GM04503 (cell line): Measurements from ENCODE around the gene DAG1.
A peak's percentile ranks its signal among the peaks of the same experiment; 100 is the strongest.
"Not testable (repeated sequence)": the region's sequence is repeated elsewhere in the genome, so short reads cannot be mapped to it uniquely, and the experiment has no call there.

ENCODE experiments used
- DNase-seq: peaks from one replicate; pipeline ENCODE4 v3.0.0-alpha.2; 2012; ENCODE audit warnings: low read depth

The DAG1 gene

DNA sequence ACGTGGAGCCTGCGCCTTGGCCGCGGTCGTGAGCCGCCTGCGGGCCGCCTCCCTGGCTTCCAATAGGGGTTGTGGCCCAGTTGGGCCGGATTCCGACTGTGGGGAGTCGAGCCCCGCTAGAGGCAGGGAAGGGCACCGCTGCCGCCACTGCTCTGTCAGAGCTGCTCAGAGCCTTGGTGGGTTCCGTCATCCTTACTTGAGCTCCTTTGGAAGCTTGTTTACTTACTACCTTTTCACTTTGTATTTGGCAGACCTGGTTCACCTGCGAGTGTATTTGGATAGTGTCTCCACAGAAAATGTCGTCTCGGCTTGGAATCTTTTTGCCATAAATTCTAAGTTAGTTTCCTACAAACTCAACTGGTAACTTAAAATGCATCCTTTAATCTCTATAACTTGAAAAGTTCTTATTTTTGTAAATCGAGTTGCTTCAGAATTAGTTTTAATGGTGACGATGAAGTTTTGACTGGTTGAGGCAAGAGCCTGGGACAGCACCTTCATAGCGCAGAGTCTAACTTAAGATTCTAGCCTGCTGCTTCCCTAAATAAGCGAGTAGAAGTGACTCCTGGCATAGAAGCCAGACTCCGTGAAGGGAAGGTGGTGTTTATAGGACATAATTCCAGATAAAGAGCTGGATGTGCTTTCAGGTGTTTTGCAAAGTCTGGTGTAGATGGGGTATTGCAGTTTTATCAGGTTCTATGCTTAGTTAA, 800 bp downstream of the DAG1 start:
- DNase-seq, result no peak

DNA sequence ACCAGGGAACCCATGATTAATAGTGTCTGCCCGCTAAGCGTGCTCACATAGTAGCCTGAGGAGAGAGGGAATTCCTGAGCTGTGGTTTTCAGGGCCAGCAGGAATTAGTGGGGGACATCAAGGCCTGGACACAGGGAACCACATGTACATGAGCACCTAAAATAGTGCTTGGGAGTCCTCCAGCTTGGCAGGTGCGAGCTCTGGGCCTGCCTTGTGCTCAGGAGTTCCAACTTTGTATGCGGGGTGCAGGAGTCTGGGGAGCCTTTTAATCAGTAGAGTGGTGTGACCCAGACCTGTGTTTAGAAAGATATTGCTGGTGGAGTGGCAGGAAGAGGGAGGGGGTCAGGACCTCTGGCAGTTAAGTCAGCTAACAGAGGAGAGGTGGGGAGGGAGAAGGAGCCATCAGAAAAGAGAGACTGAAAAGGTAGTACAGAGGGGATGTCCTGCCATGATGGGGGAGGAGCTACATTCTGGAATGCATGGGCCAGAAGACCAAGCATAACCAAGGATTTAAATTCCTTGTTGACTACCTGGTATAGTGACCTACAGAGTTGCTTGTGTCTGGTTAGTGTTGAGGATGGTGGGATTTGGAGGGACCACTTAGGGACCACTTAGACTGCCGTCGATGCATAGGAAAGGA, 1.9 kb downstream of the DAG1 start:
- no peak for DNase-seq

DNA sequence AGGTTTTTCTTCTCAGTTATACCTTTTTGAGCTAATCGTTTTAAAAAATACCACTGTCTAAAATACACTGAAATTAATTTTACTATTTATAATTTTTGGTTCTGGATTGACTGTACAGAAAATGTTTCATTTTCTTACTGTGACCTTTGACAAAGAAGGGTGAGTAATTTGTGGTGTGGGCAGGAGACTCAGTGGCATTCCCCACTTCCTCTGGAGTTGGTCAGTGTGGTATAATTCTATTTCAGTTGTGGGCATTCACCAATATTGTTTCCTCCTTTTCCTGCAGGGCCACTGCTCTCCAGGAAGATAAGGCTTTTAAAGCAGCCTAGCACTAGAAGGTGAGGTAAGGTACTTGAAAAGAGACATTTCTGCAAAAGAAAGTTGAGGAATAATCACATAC, 6.5 kb downstream of the DAG1 start:
- DNase-seq, result no peak

- no peak for DNase-seq
These were observed 12.7 kb downstream of the DAG1 start for GRCh38 chr3:49482766-49483165.

DNA sequence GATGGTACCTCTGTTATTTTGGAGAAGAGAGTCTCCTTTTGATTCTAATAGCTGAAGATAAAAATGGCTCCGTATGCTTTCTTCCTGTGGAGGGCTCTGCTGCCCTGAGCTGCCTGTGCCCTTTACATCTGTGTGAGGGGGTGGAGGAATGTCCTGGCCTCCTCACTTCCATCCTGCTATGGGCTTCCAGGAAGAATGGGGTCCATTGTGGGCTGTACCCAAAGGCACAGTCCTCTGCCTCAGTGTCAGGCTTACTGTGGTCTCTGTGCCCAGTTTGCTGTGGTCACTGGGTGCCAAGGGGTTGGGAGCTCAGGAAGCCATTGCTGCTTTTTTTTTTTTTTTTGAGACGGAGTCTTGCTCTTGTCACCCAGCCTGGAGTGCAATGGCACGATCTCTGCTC, 14.4 kb downstream of the DAG1 start:
- DNase-seq, result no peak

DNA sequence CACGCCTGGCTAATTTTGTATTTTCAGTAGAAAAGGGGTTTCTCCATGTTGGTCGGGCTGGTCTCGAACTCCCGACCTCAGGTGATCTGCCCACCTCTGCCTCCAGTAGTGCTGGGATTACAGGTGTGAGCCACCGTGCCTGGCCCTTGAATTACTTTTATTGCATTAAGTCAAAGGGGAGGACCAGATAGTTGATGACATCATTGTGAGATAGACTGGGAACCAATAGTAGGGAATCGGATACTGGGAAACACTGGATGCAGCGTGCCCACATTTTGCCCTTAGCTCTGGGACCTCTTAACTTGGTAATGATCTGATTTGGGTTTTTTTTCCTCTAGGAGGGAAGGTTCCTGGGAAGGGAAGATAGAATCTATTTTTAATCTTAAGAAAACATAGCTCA, 19.2 kb downstream of the DAG1 start:
- no peak for DNase-seq

- DNase-seq, result no peak
These were observed 22.9 kb downstream of the DAG1 start for GRCh38 chr3:49492969-49493368.

GRCh38 chr3:49493901-49494300, 23.8 kb downstream of the DAG1 start:
- DNase-seq, result no peak

DNA sequence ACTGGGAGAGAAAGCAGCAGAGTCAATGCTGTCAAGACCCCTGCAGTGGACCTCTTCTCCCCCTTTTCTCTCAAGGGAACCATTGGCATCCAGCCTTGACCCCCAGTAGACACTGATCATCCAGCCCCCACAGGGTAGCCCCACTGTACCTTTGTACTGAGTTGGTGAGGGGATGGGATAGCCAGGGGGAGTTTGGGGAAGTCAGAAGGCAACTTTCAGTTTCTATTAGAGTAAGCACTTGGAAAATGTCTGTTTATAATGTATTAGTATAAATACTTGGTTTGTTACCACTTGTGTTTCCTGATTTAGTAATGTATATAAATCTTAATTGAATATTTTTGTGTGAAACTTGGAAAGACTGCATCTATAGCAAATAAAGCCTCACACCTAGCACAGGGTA, 25.0 kb downstream of the DAG1 start:
- DNase-seq, result no peak

GRCh38 chr3:49496845-49497244, 26.8 kb downstream of the DAG1 start:
- DNase-seq, result not testable (repeated sequence)

DNA sequence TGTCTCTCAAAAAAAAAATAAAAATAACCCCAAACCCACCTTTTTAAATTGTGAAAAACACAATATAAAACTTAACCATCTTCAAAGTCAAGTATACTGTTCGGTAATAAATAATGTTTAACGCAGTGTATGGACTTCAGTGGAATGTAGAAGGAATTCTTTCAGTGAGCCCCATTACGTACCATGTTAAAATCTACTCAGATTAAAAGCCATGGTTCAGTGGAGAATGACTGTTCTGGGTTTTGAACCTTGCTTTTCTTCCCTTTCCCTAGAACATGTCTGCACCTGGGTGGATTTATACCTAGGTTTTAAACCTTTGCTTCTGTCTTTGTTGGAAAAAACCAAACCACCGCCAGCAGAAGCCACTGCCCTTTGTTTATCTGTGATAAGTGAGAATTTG, 27.5 kb downstream of the DAG1 start:
- DNase-seq, result no peak

DNA sequence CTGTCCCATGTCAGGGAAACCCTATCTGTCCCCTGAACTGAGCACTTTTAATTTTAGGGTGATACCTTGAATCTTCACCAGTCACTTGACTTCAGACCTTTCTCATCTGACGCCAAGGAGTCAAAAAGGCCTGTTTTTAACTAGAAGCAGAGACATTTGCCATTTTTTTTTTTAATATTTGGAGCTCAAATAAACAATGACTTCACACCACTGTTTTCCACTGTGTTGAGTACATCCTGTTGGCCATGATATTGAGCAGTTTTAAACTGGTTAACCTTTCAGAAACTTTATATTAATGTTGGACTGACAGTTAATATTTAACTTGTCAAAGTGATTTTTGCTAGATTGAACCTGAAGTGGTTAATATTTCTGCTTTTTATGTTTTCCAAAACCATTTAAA, 28.2 kb downstream of the DAG1 start:
- DNase-seq, result no peak

- DNase-seq, result no peak
These were observed 28.6 kb downstream of the DAG1 start for GRCh38 chr3:49498648-49499047.

GRCh38 chr3:49500205-49500731, 30.2 kb downstream of the DAG1 start:
- DNase-seq, result no peak

DNA sequence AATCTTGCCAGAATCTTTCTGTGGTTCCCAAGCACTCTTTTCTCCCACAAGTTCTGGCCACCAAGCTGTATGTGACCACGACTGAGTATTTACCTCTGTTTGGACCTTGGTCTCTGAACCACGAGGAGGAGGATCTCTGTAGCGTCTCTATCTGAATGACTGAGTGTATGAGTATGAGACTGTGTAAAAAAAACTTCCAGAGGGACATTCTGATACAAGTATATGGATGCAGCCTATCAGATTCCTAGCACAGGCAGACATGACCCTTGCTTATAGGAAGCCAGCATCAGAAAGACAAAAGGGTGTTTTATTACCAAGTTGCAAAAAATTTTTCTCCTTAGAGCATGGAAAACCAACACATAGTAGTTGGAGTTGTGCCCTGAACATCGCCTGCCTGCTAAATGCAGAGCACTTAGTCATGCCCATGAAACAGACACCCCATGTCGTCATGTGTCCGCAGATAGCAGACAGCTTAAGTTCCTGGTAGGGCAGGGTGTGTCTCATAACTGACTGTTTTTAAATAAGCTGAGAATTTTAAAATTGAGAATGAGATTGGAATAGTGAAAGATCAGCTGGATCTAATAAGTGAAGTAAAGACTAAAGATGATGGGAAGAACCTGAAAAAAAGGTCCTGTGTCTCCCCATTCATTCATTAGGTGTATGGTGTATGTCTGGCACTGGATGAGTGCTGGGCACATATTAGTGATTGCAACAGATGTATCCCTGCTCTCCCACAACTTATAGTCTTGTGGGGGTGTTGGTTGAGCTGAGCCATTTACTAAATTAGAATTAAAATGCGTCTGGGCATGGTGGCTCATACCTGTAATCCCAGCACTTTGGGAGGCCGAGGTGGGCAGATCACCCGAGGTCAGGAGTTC, 30.9 kb downstream of the DAG1 start:
- peak; percentile 90 for DNase-seq

GRCh38 chr3:49501842-49502241, 31.8 kb downstream of the DAG1 start:
- no peak for DNase-seq

GRCh38 chr3:49506906-49507305, 36.8 kb downstream of the DAG1 start:
- DNase-seq, result no peak

DNA sequence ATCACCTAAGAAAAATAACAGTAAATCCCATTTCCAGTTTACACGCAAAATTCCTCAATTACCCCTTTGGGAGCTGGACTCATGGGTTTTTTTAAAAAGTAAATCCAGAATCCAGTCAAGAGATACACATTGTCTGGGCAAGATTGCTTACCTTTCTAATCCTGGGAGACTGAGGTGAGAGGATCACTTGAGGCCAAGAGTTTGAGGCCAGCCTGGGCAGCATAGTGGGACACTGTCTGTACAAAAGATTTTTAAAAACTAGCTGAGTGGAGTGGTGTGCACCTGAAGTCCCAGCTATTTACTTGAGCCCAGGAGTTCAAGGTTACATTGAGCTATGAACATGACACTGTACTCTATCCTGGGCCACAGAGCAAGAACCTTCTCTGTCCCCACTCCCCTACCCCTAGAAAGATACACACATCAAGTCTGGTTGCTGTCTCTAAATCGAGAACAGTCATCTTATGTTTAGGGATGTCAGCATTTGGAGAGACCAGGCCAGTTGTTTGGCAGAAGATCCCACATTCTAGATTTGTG, 39.0 kb downstream of the DAG1 start:
- DNase-seq, result no peak

GRCh38 chr3:49511639-49512038, 41.6 kb downstream of the DAG1 start:
- DNase-seq, result no peak

GRCh38 chr3:49512781-49513355, 42.8 kb downstream of the DAG1 start:
- no peak for DNase-seq

DNA sequence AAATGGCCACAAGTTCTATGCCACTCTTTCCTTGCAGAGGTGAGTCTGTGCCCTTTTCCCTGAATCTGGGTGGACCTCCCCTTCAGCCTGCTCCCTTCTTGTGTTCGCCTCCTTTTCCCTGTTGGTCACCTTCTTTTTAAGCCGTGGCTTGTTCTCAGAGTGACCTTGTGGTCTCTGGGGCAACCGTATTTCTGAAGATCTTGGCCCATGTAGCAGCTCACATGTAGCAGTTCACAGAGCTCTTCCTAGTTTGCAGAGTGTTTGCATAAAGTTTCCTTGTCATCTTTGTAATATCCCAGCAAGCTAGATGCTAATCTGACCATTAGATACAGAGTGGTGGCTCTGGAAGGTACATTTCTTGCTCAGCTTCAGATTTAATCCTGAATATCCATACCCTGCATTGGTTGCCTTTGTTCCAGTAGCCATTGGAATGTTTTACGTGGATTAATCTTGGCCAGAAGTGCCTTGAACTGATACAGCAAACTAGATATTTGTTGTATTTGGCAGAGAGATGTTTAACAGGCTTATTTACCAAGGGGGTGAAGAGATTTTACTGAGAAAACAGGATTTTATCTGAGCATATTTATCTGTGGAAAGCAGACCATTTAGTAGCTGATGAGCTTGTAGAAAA, 43.5 kb downstream of the DAG1 start:
- DNase-seq, result no peak

- no peak for DNase-seq
These were observed 47.9 kb downstream of the DAG1 start for GRCh38 chr3:49518016-49518415.
